ELR (cell line): ENCODE data around the gene CLIC3.

ENCODE experiments used
- DNase-seq: peaks from one replicate; pipeline ENCODE4 v3.0.0-alpha.2; 2015; ENCODE audit warnings: low read depth

The CLIC3 gene

GRCh38 chr9:136951541-136952320 is 44.6 kb downstream of the CLIC3 start, which contains the start of gene LCN12:
Gene LCN12 (plus strand): TSS chr9:136952273. CDS start chr9:136952328, 55 bp downstream.
- no peak for DNase-seq

GRCh38 chr9:136950656-136951276 is 45.6 kb downstream of the CLIC3 start:
- peak; percentile 23 for DNase-seq

DNA sequence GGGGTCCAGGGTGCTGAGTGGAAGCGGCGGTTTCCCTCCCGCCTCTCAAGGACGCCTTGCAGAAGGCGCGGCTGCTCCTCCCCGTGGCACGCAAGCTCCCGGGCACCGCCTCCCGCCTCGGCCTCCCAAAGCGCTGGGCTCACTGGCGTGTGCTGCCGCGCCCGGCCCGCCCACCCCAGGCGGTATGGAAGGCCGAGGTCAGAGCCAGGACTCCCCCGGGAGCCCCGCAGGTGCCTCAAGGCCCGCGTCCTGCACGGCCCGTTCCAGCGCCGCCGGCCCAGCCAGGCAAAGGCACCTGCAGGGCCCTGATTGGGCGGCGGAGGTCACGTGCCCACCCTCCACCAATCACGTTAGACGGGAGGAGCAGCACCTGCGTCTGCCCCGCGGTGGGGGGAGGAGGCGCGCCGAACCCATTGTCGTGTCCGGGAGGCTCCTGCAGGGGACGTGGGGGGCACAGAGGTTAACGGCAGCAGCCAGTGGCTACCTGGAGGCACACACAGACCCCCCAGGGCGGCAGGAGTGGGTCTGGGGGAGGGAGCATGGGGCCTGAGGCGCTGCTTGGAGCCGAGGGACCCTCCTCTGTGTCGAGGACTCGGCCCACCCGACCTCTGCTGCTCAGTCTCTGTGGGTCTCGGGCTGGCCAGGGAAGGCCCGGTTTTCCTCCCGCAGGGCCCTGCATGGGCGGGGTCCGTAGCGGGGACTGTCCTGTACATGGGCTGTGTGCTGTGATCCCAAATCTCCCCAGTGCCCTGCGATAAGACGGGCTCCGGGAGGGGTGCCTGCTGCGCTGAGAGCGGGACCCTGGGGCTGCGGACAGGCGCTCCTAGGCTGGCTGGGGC is 46.3 kb downstream of the CLIC3 start:
- peak; percentile 88 for DNase-seq

- DNase-seq, result no peak
These were observed 47.0 kb downstream of the CLIC3 start for GRCh38 chr9:136949239-136949816.

DNA sequence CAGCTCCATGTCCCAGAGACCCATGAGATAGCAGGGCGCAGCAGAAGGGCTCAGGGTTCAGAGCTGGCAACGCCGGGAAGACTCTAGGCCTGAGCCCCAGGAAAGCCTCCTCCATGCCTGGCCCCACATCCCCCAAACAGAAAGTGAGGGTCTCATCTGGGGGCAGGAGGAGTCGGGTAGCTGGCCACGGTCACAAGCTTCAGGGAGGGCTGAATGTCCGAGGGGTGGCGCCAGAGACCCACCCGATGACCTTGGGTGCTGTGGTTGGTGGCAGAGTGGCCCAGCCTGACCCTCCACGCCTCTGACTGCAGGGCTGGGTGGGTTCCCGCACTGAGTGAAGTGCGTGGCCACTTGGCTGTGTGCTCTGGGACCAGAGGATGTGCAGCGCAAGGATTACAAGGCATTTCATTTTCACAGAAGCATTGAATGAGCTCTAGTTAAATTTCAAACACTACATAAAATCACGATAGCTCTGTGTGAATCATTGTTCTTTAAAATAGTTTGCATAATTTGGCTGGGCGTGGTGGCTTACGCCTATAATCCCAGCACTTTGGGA is 48.3 kb downstream of the CLIC3 start:
- DNase-seq, result peak; percentile 52

DNA sequence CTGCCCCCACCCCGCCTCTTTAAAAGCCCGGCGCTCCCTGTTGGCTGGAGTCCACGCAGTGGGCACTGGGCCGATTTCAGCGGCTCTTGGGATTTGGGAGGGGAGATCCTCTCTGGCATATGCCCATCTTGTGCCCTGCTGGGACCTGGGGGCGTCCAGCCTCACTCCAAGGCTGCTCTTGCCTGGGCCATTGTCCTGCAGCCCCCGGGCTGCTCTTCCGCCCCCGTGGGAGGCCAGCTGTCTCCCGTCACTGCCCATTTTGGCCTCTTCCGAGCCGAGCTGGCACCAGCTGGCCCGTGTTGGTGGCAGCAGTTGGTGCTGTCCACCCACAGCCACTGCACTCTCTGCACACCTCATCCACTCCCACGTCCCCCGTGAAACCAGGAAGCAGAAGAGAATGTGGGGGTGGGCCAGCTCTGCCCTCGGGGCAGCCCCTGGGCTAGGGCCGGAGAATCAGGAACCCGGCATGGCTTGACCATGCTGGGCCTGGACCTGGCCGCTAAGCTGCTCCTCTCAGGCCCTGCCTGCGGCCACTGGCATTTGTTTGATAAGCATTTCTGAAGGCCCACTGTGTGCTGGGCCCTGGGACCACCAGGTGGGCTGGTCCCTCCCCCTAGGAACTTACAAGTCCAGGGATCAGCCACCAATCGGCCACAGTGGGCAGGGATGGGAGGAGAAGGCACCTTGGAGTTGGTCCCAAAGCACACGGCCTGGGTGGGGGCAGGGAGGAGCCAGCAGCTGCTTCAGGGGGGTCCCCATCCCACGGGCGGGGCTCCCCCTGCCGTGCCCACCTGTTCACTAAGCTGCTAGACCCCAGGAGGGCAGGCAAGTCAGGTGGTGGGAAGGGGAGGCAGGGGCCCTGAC is 49.1 kb downstream of the CLIC3 start:
- no peak for DNase-seq

DNA sequence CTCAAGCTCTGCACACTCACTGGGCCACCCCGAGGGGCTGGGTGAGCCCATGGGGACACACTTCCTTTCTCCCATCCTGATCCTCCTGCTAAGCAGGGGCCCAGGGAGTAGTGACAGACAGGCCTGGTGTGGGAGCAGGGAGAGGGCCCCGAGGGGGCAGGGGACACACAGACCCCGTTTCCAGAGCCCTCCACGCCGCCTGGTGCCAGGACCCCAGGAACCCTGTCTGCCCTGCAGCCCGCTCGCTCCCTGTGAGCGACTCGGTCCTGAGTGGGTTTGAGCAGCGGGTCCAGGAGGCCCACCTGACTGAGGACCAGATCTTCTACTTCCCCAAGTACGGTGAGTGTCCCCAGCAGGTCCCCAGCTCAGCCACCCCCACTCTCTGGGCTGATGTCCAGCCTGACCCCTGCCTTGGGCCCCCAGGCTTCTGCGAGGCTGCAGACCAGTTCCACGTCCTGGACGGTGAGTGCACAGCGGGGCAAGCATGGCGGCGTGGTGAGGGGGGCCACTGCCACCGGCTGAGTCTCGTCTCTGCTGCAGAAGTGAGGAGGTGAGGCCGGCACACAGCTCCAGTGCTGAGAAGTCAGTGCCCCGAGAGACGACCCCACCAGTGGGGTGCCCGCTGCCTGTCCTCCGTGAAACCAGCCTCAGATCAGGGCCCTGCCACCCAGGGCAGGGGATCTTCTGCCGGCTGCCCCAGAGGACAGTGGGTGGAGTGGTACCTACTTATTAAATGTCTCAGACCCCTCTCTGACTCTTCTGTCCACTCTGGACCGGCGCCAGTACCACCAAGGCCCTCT is 49.9 kb downstream of the CLIC3 start:
- no peak for DNase-seq

GRCh38 chr9:136945333-136946227 is 50.8 kb downstream of the CLIC3 start:
- DNase-seq, result no peak
